Hepatocyte (in vitro differentiated cells): ENCODE results near the gene DBP. TPM values are rescaled to one million over a fixed set of nuclear protein-coding genes. Genes with fewer than 3 reads are reported as not detected.

Experiments
- DNase-seq: peaks from one replicate; pipeline ENCODE4 v3.0.0-alpha.2; 2016; ENCODE audit warnings: low spot score
- H2AFZ ChIP-seq: fragments of 200-600 bp; sonication (generic); 2 replicates; pipeline ENCODE4 v1.6.0; 2016; ENCODE audit warnings: antibody characterized with exemption, mild to moderate bottlenecking
- H3K27ac ChIP-seq: fragments of 200-600 bp; sonication (generic); 2 replicates; pipeline ENCODE4 v1.5.1; 2016; ENCODE audit warnings: mild to moderate bottlenecking
- H3K27me3 ChIP-seq: fragments of 200-600 bp; sonication (generic); 2 replicates; pipeline ENCODE4 v1.6.1; 2016
- H3K36me3 ChIP-seq: fragments of 200-600 bp; sonication (generic); replicated peaks from 2 replicates; pipeline ENCODE4 v1.5.1; 2016; ENCODE audit warnings: low read depth; ENCODE audit not compliant: insufficient read depth
- H3K4me1 ChIP-seq: fragments of 200-600 bp; sonication (generic); 2 replicates; pipeline ENCODE4 v1.5.1; 2016; ENCODE audit warnings: mild to moderate bottlenecking, moderate library complexity; ENCODE audit not compliant: insufficient read depth
- H3K4me2 ChIP-seq: fragments of 200-600 bp; sonication (generic); 2 replicates; pipeline ENCODE4 v1.6.0; 2016
- H3K4me3 ChIP-seq: fragments of 200-600 bp; sonication (generic); 2 replicates; pipeline ENCODE4 v1.5.1; 2016; ENCODE audit warnings: mild to moderate bottlenecking
- H3K79me2 ChIP-seq: fragments of 200-600 bp; sonication (generic); 2 replicates; pipeline ENCODE4 v1.6.0; 2017; ENCODE audit warnings: mild to moderate bottlenecking
- H3K9me2 ChIP-seq: fragments of 200-600 bp; sonication (generic); replicated peaks from 2 replicates; pipeline ENCODE4 v1.6.0; 2017; ENCODE audit warnings: mild to moderate bottlenecking; ENCODE audit not compliant: insufficient read depth
- H3K9me3 ChIP-seq: fragments of 200-600 bp; sonication (generic); 2 replicates; pipeline ENCODE4 v1.5.1; 2016; ENCODE audit warnings: low read depth, mild to moderate bottlenecking
- H4K20me1 ChIP-seq: fragments of 200-600 bp; sonication (generic); 2 replicates; pipeline ENCODE4 v1.6.0; 2016; ENCODE audit warnings: mild to moderate bottlenecking; ENCODE audit not compliant: insufficient read depth, poor library complexity, severe bottlenecking
- CTCF ChIP-seq: fragments of 200-600 bp; sonication (generic); IDR thresholded peaks from 2 replicates; pipeline ENCODE4 v1.5.1; 2016; ENCODE audit warnings: antibody characterized with exemption, mild to moderate bottlenecking; ENCODE audit not compliant: poor library complexity
- EZH2 ChIP-seq: fragments of 200-600 bp; sonication (generic); IDR thresholded peaks from 2 replicates; pipeline ENCODE4 v1.6.1; 2016; ENCODE audit warnings: antibody characterized with exemption, mild to moderate bottlenecking, borderline replicate concordance
- EZH2phosphoT487 ChIP-seq: fragments of 200-600 bp; sonication (generic); IDR thresholded peaks from one replicate; pipeline ENCODE4 v1.6.1; 2018; ENCODE audit warnings: antibody characterized with exemption, mild to moderate bottlenecking, low read depth, moderate library complexity; ENCODE audit not compliant: unreplicated experiment, severe bottlenecking
- WGBS: methylation state at CpG from one replicate; pipeline ENCODE4 v1.1.6; 2016; ENCODE audit warnings: low lambda C conversion rate; ENCODE audit errors: missing lambda C conversion rate; 5-methylcytosine and 5-hydroxymethylcytosine counted together
- polyA plus RNA-seq: library from polyadenylated mRNA; unstranded; fragments of >200 nt; fragmentation: Nextera tagmentation; extraction: Ambion mirVana; gene quantifications from 2 replicates; pipeline ENCODE4 v1.2.1, GENCODE V29; 2016
- total RNA-seq: library from RNA; depleted of rRNA; stranded (reverse); fragments of >200 nt; gene quantifications from 2 replicates; pipeline ENCODE4 v1.2.3, GENCODE V29; 2014

DBP gene
- total and polyA plus RNA-seq, 2 experiments from 2014 or later, result 5.4 to 11.8 TPM

- H3K79me2 ChIP-seq, result peaks cover 25% of the 10 kb centered on the region
- H3K27ac ChIP-seq, result peak overlapping the region; percentile 87
- H3K4me1 ChIP-seq, result peaks cover 24% of the 10 kb centered on the region
- peak; percentile 10 for DNase-seq
- 18% methylated on average over 8 of the region's 8 CpGs for WGBS
- H3K27me3 ChIP-seq, result no peaks in the 10 kb centered on the region
- peak overlapping the region; percentile 74 for H2AFZ ChIP-seq
- TF ChIP-seq CTCF, result no peak
- TF ChIP-seq EZH2, result no peak
- no peak for TF ChIP-seq EZH2phosphoT487
- H3K9me3 ChIP-seq, result no peaks in the 10 kb centered on the region
- no peaks in the 10 kb centered on the region for H3K9me2 ChIP-seq
- no peaks in the 10 kb centered on the region for H4K20me1 ChIP-seq
- peak overlapping the region; percentile 15 for H3K4me3 ChIP-seq
- H3K36me3 ChIP-seq, result no peaks in the 10 kb centered on the region
- peak overlapping the region; percentile 76 for H3K4me2 ChIP-seq
These were observed 13.6 kb downstream of the DBP start for GRCh38 chr19:48623556-48624066.

GRCh38 chr19:48619692-48620585, 17.2 kb downstream of the DBP start:
- Histone ChIP-seq H3K9me2 (no peaks in the 10 kb centered on the region), H3K4me3 (peak overlapping the region; percentile 18), H4K20me1 (peaks cover 34% of the 10 kb centered on the region), H3K27ac (peak overlapping the region; percentile 75), H3K9me3 (no peaks in the 10 kb centered on the region), H3K27me3 (no peaks in the 10 kb centered on the region), H3K79me2 (peaks cover 38% of the 10 kb centered on the region), H3K4me2 (peak overlapping the region; percentile 71), H3K36me3 (no peaks in the 10 kb centered on the region), H2AFZ (peak overlapping the region; percentile 13), H3K4me1 (peaks cover 36% of the 10 kb centered on the region)
- TF ChIP-seq EZH2phosphoT487, result no peak
- no peak for TF ChIP-seq CTCF
- TF ChIP-seq EZH2, result no peak
- DNase-seq, result peak; percentile 8
- WGBS, result 41% methylated on average over 6 of the region's 6 CpGs

GRCh38 chr19:48618916-48619691, 18.1 kb downstream of the DBP start, which contains the start of the genes RPL18 and SPHK2:
RPL18 (minus strand) TSS chr19:48619178; CDS start chr19:48619143, 35 bp downstream.
SPHK2 (plus strand) TSS chr19:48619506; CDS start chr19:48620515, 1,009 bp downstream.
- no peaks in the 10 kb centered on the region for H3K9me2 ChIP-seq
- no peaks in the 10 kb centered on the region for H3K36me3 ChIP-seq
- H4K20me1 ChIP-seq, result peaks cover 34% of the 10 kb centered on the region
- peak within 1 kb of the TSS; percentile 99 for H3K4me2 ChIP-seq
- TF ChIP-seq EZH2phosphoT487, result no peak
- no peak for TF ChIP-seq EZH2
- TF ChIP-seq CTCF, result no peak
- peak; percentile 99 for DNase-seq
- H3K4me1 ChIP-seq, result peaks cover 36% of the 10 kb centered on the region
- H3K79me2 ChIP-seq, result peaks cover 33% of the 10 kb centered on the region
- 1% methylated on average over 53 of the region's 69 CpGs for WGBS
- no peaks in the 10 kb centered on the region for H3K9me3 ChIP-seq
- no peaks in the 10 kb centered on the region for H3K27me3 ChIP-seq
- peak within 1 kb of the TSS; percentile 13 for H2AFZ ChIP-seq
- H3K27ac ChIP-seq, result peak within 1 kb of the TSS; percentile 86
- H3K4me3 ChIP-seq, result peak within 1 kb of the TSS; percentile 61
